Tibial nerve (tissue), 4 donors: ENCODE data around the gene COX20. TPM values are rescaled to one million over a fixed set of nuclear protein-coding genes. Genes with fewer than 3 reads are reported as not detected.

Experiments used
- DNase-seq, 2 donors: peaks; one replicate each; pipeline ENCODE4 v3.0.0-alpha.2; 2019; ENCODE audit warnings: low spot score in 2 of 2
- H3K27ac ChIP-seq, 4 donors: fragments of 200-600 bp; sonication (generic) in 3 of 4; one replicate each; pipeline ENCODE4 v1.5.1; 2017 to 2019; ENCODE audit warnings: mild to moderate bottlenecking in 1 of 4
- H3K27me3 ChIP-seq, 2 donors: fragments of 200-600 bp; sonication (generic) in 1 of 2; one replicate each; pipeline versions ENCODE4 v1.5.1 to v1.6.0; 2017 to 2019
- H3K36me3 ChIP-seq, 3 donors: fragments of 200-600 bp; sonication (generic); one replicate each; pipeline ENCODE4 v1.5.1; 2018 to 2019
- H3K4me1 ChIP-seq, 4 donors: fragments of 200-600 bp; sonication (generic) in 3 of 4; one replicate each; pipeline ENCODE4 v1.5.1; 2017 to 2019
- H3K4me3 ChIP-seq, 4 donors: fragments of 200-600 bp; sonication (generic) in 3 of 4; one replicate each; pipeline ENCODE4 v1.5.1; 2017 to 2019; ENCODE audit warnings: mild to moderate bottlenecking in 1 of 4, moderate library complexity in 1 of 4
- H3K9me3 ChIP-seq, 4 donors: fragments of 200-600 bp; sonication (generic) in 3 of 4; one replicate each; pipeline ENCODE4 v1.5.1; 2017 to 2019
- CTCF ChIP-seq, 5 experiments: fragments of 200-600 bp in 3 of 5; fragments of 450-650 bp in 2 of 5; sonication (generic) in 3 of 5; IDR thresholded peaks; one replicate each; pipeline ENCODE4 v1.5.1; 2016 to 2019; ENCODE audit warnings: antibody characterized with exemption in 5 of 5, mild to moderate bottlenecking in 3 of 5, moderate library complexity in 2 of 5
- EP300 ChIP-seq, 2 donors: sonication (generic); formaldehyde crosslinking; IDR thresholded peaks; one replicate each; pipeline ENCODE4 v1.6.1; 2017; ENCODE audit warnings: antibody characterized with exemption in 2 of 2, mild to moderate bottlenecking in 1 of 2
- POLR2A ChIP-seq, 2 donors: fragments of 450-650 bp; IDR thresholded peaks; one replicate each; pipeline ENCODE4 v1.6.1; 2017; ENCODE audit warnings: antibody characterized with exemption in 2 of 2, mild to moderate bottlenecking in 2 of 2, moderate library complexity in 2 of 2
- WGBS, 2 donors: methylation state at CpG; one replicate each; pipeline ENCODE4 v1.1.5; 2018; 5-methylcytosine and 5-hydroxymethylcytosine counted together
- total RNA-seq, 4 donors: library from RNA; depleted of rRNA; stranded (reverse); fragments of >200 nt; gene quantifications; one replicate each; pipeline ENCODE4 v1.1.0, GENCODE V29; 2016

Gene COX20
- total RNA-seq = 10 to 100 TPM; 20.2 to 44.4 (median 39.5) TPM

GRCh38 chr1:244835276-244836134 lies at the start of gene COX20:
Gene COX20 (plus strand): TSS chr1:244835658. CDS start chr1:244835715, 57 bp downstream.
- Histone ChIP-seq H3K36me3 (peaks cover 0 to 15% (median 0%) of the 10 kb centered on the region in 3 donors), H3K4me1 (peaks cover 0 to 39% (median 10%) of the 10 kb centered on the region in 4 donors), H3K9me3 (no peaks in the 10 kb centered on the region), H3K27me3 (no peaks in the 10 kb centered on the region), H3K4me3 (peak within 1 kb of the TSS; percentile 67 to 92 (median 78)), H3K27ac (peak within 1 kb of the TSS; percentile 99 to 100 (median 100))
- DNase-seq = peak; percentile 80 to 84
- TF ChIP-seq POLR2A (IDR thresholded peaks at IDR 0.05) = peak; percentile 52 to 63
- no peak for TF ChIP-seq CTCF (IDR thresholded peaks at IDR 0.05)
- TF ChIP-seq EP300 (IDR thresholded peaks at IDR 0.05) = peak; percentile 14 to 85
- 0 to 1% methylated on average over 47 to 64 of the region's 77 CpGs for WGBS, 2 donors

GRCh38 chr1:244788493-244789275 lies 46.8 kb upstream of the COX20 start:
- WGBS, 2 donors = 75 to 81% methylated on average over 23 of the region's 23 CpGs
- no peaks in the 10 kb centered on the region for H3K4me1 ChIP-seq

GRCh38 chr1:244789276-244789580 lies 46.2 kb upstream of the COX20 start:
- H3K36me3 ChIP-seq = no peaks in the 10 kb centered on the region
- no peak for TF ChIP-seq CTCF (IDR thresholded peaks at IDR 0.05)
- TF ChIP-seq EP300 (IDR thresholded peaks at IDR 0.05) = no peak
- H3K4me3 ChIP-seq = no peak overlapping the region
- peaks cover 0 to 5% of the 10 kb centered on the region in 2 donors for H3K27me3 ChIP-seq
- no peak for DNase-seq
- no peaks in the 10 kb centered on the region for H3K4me1 ChIP-seq
- no peak overlapping the region for H3K27ac ChIP-seq
- 56 to 59% methylated on average over 4 of the region's 4 CpGs for WGBS, 2 donors
- H3K9me3 ChIP-seq = no peaks in the 10 kb centered on the region

More at GRCh38 chr1:244788493-244789275, 46.8 kb upstream of the COX20 start:
- no peak for DNase-seq
- no peaks in the 10 kb centered on the region for H3K36me3 ChIP-seq
- no peak overlapping the region for H3K4me3 ChIP-seq
- TF ChIP-seq EP300 (IDR thresholded peaks at IDR 0.05) (no peak), CTCF (IDR thresholded peaks at IDR 0.05) (no peak), POLR2A (IDR thresholded peaks at IDR 0.05) (no peak)
- no peaks in the 10 kb centered on the region for H3K9me3 ChIP-seq
- H3K27me3 ChIP-seq = peaks cover 0 to 5% of the 10 kb centered on the region in 2 donors
- no peak overlapping the region for H3K27ac ChIP-seq

GRCh38 chr1:244789731-244790130 lies 45.7 kb upstream of the COX20 start:
- TF ChIP-seq EP300 (IDR thresholded peaks at IDR 0.05) (no peak), POLR2A (IDR thresholded peaks at IDR 0.05) (no peak)
- Histone ChIP-seq H3K4me1 (no peaks in the 10 kb centered on the region), H3K27me3 (peaks cover 0 to 5% of the 10 kb centered on the region in 2 donors), H3K9me3 (no peaks in the 10 kb centered on the region), H3K27ac (no peak overlapping the region), H3K4me3 (no peak overlapping the region), H3K36me3 (no peaks in the 10 kb centered on the region)
- DNase-seq = no peak
- WGBS, 2 donors = 57 to 61% methylated on average over 4 of the region's 4 CpGs

- DNase-seq = no peak
- TF ChIP-seq POLR2A (IDR thresholded peaks at IDR 0.05) (no peak), EP300 (IDR thresholded peaks at IDR 0.05) (no peak), CTCF (IDR thresholded peaks at IDR 0.05) (no peak)
- Histone ChIP-seq H3K9me3 (no peaks in the 10 kb centered on the region), H3K4me1 (no peaks in the 10 kb centered on the region), H3K27me3 (peaks cover 0 to 5% of the 10 kb centered on the region in 2 donors), H3K27ac (no peak overlapping the region), H3K4me3 (no peak overlapping the region), H3K36me3 (no peaks in the 10 kb centered on the region)
- WGBS, 2 donors = 92 to 93% methylated on average over 3 of the region's 3 CpGs
Observed at GRCh38 chr1:244791061-244791460, 44.4 kb upstream of the COX20 start.
